LNCaP clone FGC (cell line): ENCODE results near the gene OR4K1.
"Not testable (repeated sequence)": the region's sequence is repeated elsewhere in the genome, so short reads cannot be mapped to it uniquely, and the experiment has no call there.

Experiments used
- DNase-seq: peaks from one replicate; pipeline ENCODE4 v3.0.0-alpha.2; 2011; ENCODE audit warnings: low read depth
- H3K4me3 ChIP-seq: 2 replicates; pipeline ENCODE4 v1.5.1; 2011; ENCODE audit warnings: mild to moderate bottlenecking, low read depth, low read length, control low read depth
- CTCF ChIP-seq: IDR thresholded peaks from 2 replicates; pipeline ENCODE4 v1.5.1; 2012; ENCODE audit warnings: mild to moderate bottlenecking; ENCODE audit not compliant: control insufficient read depth, insufficient read depth; ENCODE audit errors: extremely low read depth

The OR4K1 gene

GRCh38 chr14:19917955-19918518 is 12.7 kb upstream of the OR4K1 start:
- no peak for TF ChIP-seq CTCF
- no peak overlapping the region for H3K4me3 ChIP-seq
- DNase-seq = peak; percentile 28

- peak; percentile 43 for DNase-seq
- H3K4me3 ChIP-seq = no peak overlapping the region
- TF ChIP-seq CTCF = no peak
Measured at GRCh38 chr14:19918553-19919264, 12.0 kb upstream of the OR4K1 start.

GRCh38 chr14:19920021-19920657 is 10.6 kb upstream of the OR4K1 start, which contains the start of gene OR4K5:
Gene OR4K5 (plus strand): TSS chr14:19920607. CDS start chr14:19920607, 0 bp downstream.
- no peak within 1 kb of the TSS for H3K4me3 ChIP-seq
- no peak for TF ChIP-seq CTCF

GRCh38 chr14:19941668-19942067 is 11.0 kb downstream of the OR4K1 start:
- no peak for TF ChIP-seq CTCF
- no peak overlapping the region for H3K4me3 ChIP-seq
- no peak for DNase-seq

More at GRCh38 chr14:19920021-19920657, 10.6 kb upstream of the OR4K1 start, which contains the start of gene OR4K5:
- DNase-seq = no peak

GRCh38 chr14:19947413-19948090 is 16.8 kb downstream of the OR4K1 start:
- TF ChIP-seq CTCF = peak; percentile 38; the same call in 1 of the 2 replicates
- H3K4me3 ChIP-seq = peak overlapping the region; percentile 30
- no peak for DNase-seq

GRCh38 chr14:19949218-19949617 is 18.5 kb downstream of the OR4K1 start:
- no peak for DNase-seq
- H3K4me3 ChIP-seq = no peak overlapping the region
- TF ChIP-seq CTCF = no peak

GRCh38 chr14:19969735-19970134 is 39.0 kb downstream of the OR4K1 start:
- not testable (repeated sequence) for H3K4me3 ChIP-seq, DNase-seq
